HepG2 (cell line): ENCODE measurements around the gene SNX9. TPM values are rescaled to one million over a fixed set of nuclear protein-coding genes. Genes with fewer than 3 reads are reported as not detected.
A peak's percentile ranks its signal among the peaks of the same experiment; 100 is the strongest.

Experiments used
- CERS6 ChIP-seq: sonication (generic); formaldehyde crosslinking; IDR thresholded peaks from 2 replicates; pipeline ENCODE4 v1.5.0; 2020; ENCODE audit warnings: missing genetic modification reagents
- GABPA ChIP-seq, 2 experiments: IDR thresholded peaks; 2 replicates each; pipeline ENCODE4 v1.6.1; 2011 to 2016; ENCODE audit warnings: low read depth in 2 of 2, low read length in 1 of 2, missing biosample characterization in 1 of 2, missing genetic modification characterization in 1 of 2
- GPN1 ChIP-seq: sonication (generic); formaldehyde crosslinking; IDR thresholded peaks from 2 replicates; pipeline ENCODE4 v1.5.1; 2020; ENCODE audit warnings: missing genetic modification reagents, borderline replicate concordance
- GRHL1 ChIP-seq: sonication (generic); formaldehyde crosslinking; conservative IDR thresholded peaks from 2 replicates; pipeline ENCODE4 v1.8.0; 2022; ENCODE audit warnings: missing genetic modification reagents
- HNRNPH1 ChIP-seq: fragments of 200-400 bp; formaldehyde crosslinking; optimal IDR thresholded peaks from 2 replicates; pipeline ENCODE3; 2017; ENCODE audit warnings: mild to moderate bottlenecking, low read depth, low read length
- HOXA7 ChIP-seq: sonication (generic); formaldehyde crosslinking; IDR thresholded peaks from 2 replicates; pipeline ENCODE4 v1.8.1; 2022; ENCODE audit warnings: mild to moderate bottlenecking, missing genetic modification reagents, moderate library complexity
- LBX2 ChIP-seq: sonication (generic); formaldehyde crosslinking; IDR thresholded peaks from 2 replicates; pipeline ENCODE4 v1.5.0; 2020; ENCODE audit warnings: missing genetic modification reagents, mild to moderate bottlenecking, borderline replicate concordance
- MTERF4 ChIP-seq: sonication (generic); formaldehyde crosslinking; IDR thresholded peaks from 2 replicates; pipeline ENCODE4 v1.8.0; 2023; ENCODE audit warnings: mild to moderate bottlenecking, missing genetic modification reagents
- NFATC3 ChIP-seq: sonication (generic); formaldehyde crosslinking; IDR thresholded peaks from 2 replicates; pipeline ENCODE4 v1.5.1; 2020; ENCODE audit warnings: mild to moderate bottlenecking, missing genetic modification reagents
- NRL ChIP-seq: sonication (generic); formaldehyde crosslinking; IDR thresholded peaks from 2 replicates; pipeline ENCODE4 v1.5.0; 2020; ENCODE audit warnings: missing genetic modification reagents, mild to moderate bottlenecking, moderate library complexity, borderline replicate concordance
- RFX1 ChIP-seq: fragments of 450-650 bp; IDR thresholded peaks from 2 replicates; pipeline ENCODE4 v1.6.1; 2017
- TFDP1 ChIP-seq: IDR thresholded peaks from 2 replicates; pipeline ENCODE4 v1.6.1; 2016; ENCODE audit warnings: missing compliant biosample characterization, missing genetic modification reagents, borderline replicate concordance
- THAP7 ChIP-seq: sonication (generic); formaldehyde crosslinking; IDR thresholded peaks from 2 replicates; pipeline ENCODE4 v1.8.1; 2023; ENCODE audit warnings: mild to moderate bottlenecking, missing genetic modification reagents
- ZFP37 ChIP-seq: sonication (generic); formaldehyde crosslinking; IDR thresholded peaks from 2 replicates; pipeline ENCODE4 v1.4.0; 2020; ENCODE audit warnings: missing genetic modification reagents, borderline replicate concordance
- ZNF260 ChIP-seq: sonication (generic); formaldehyde crosslinking; IDR thresholded peaks from 2 replicates; pipeline ENCODE4 v1.4.0; 2020; ENCODE audit warnings: missing genetic modification reagents, low read depth, mild to moderate bottlenecking, borderline replicate concordance
- ZNF510 ChIP-seq: sonication (generic); formaldehyde crosslinking; IDR thresholded peaks from 2 replicates; pipeline ENCODE4 v1.4.0; 2020; ENCODE audit warnings: low read depth, mild to moderate bottlenecking, missing genetic modification reagents
- ZNF605 ChIP-seq: sonication (generic); formaldehyde crosslinking; IDR thresholded peaks from 2 replicates; pipeline ENCODE4 v1.8.0; 2022; ENCODE audit warnings: mild to moderate bottlenecking, missing genetic modification reagents
- ZNF607 ChIP-seq: sonication (generic); formaldehyde crosslinking; IDR thresholded peaks from 2 replicates; pipeline ENCODE4 v1.5.1; 2020; ENCODE audit warnings: missing genetic modification reagents, mild to moderate bottlenecking, borderline replicate concordance
- ZNF639 ChIP-seq: conservative IDR thresholded peaks from 2 replicates; pipeline ENCODE4 v1.6.1; 2018; ENCODE audit warnings: missing genetic modification reagents
- ZSCAN5A ChIP-seq: sonication (generic); formaldehyde crosslinking; IDR thresholded peaks from 2 replicates; pipeline ENCODE4 v1.8.0; 2022; ENCODE audit warnings: mild to moderate bottlenecking, missing genetic modification reagents, borderline replicate concordance
- polyA plus RNA-seq, 8 experiments: library from polyadenylated mRNA; depleted of rRNA in 3 of 8; stranded (reverse) in 7 of 8; unstranded in 1 of 8; fragments of >200 nt; fragmentation: Illumina TruSeq in 4 of 8; extraction: Trizol in 4 of 8; gene quantifications; 2 replicates each; pipeline versions ENCODE4 v1.2.1 to v1.2.3, GENCODE V29; 2011 to 2016; ENCODE audit warnings: low read depth in 4 of 8, missing spikeins in 1 of 8, mixed read lengths in 1 of 8; ENCODE audit not compliant: insufficient read depth in 1 of 8
- total RNA-seq, 5 experiments: library from RNA; depleted of rRNA; stranded (reverse); fragments of >200 nt; fragmentation: Illumina TruSeq; extraction: Trizol; gene quantifications; 2 replicates each; pipeline ENCODE4 v1.2.3, GENCODE V29; 2016; ENCODE audit warnings: low read depth in 1 of 5

SNX9 gene
- total and polyA plus RNA-seq, 2 of the 13 experiments (the other 11 are each of a cell fraction or from before 2014, with no cell fraction given): 21.9 to 36.0 TPM

GRCh38 chr6:157773248-157773773 lies 49.7 kb upstream of the SNX9 start (continued):
- TF ChIP-seq LBX2 (CRISPR knock-in tag): no peak
- no peak for TF ChIP-seq ZNF260
- TF ChIP-seq GPN1: no peak
- TF ChIP-seq THAP7: no peak
- TF ChIP-seq RFX1: no peak
- no peak for TF ChIP-seq ZNF605 (CRISPR knock-in tag)
- TF ChIP-seq MTERF4 (CRISPR knock-in tag): 0 out of 2 replicates have a peak, but pooled peaks have one; percentile 27
- TF ChIP-seq GABPA (IDR thresholded peaks at IDR 0.05; ENCODE audit: low read depth, low read length): no peak
- TF ChIP-seq GABPA (CRISPR knock-in tag; IDR thresholded peaks at IDR 0.05; ENCODE audit: low read depth): no peak
- TF ChIP-seq ZNF639 (CRISPR knock-in tag): no peak
- no peak for TF ChIP-seq HNRNPH1
- TF ChIP-seq NFATC3 (CRISPR knock-in tag): no peak
- TF ChIP-seq ZSCAN5A (CRISPR knock-in tag): no peak
- TF ChIP-seq ZNF510 (CRISPR knock-in tag): no peak
- no peak for TF ChIP-seq NRL (CRISPR knock-in tag)
- TF ChIP-seq CERS6 (CRISPR knock-in tag): no peak
- TF ChIP-seq TFDP1: 0 out of 2 replicates have a peak, but pooled peaks have one; percentile 52
- TF ChIP-seq ZNF607 (CRISPR knock-in tag): no peak
- TF ChIP-seq HOXA7: no peak
- no peak for TF ChIP-seq GRHL1
- TF ChIP-seq ZFP37: no peak
